SK-N-SH treated with all-trans-retinoic acid at 6 μM for 48 hours (cell line): ENCODE data around the gene PAMR1.

ENCODE experiments used
- ATAC-seq: fragments of 200-7000 bp; cut with Tn5 transposase; 3 replicates; pipeline ENCODE4 v1.9.1; 2020; ENCODE audit warnings: mild to moderate bottlenecking, moderate library complexity
- ARNTL ChIP-seq: fragments of 450-650 bp; formaldehyde crosslinking; IDR thresholded peaks from 2 replicates; pipeline ENCODE4 v1.5.0; 2020; ENCODE audit warnings: low read depth, mild to moderate bottlenecking, moderate library complexity, borderline replicate concordance
- BACH2 ChIP-seq: fragments of 250-450 bp; sonication (Bioruptor Pico); IDR thresholded peaks from 2 replicates; pipeline ENCODE4 v1.9.0; 2021; ENCODE audit warnings: mild to moderate bottlenecking, borderline replicate concordance
- CSDC2 ChIP-seq: fragments of 250-450 bp; sonication (Bioruptor Pico); IDR thresholded peaks from 2 replicates; pipeline ENCODE4 v1.5.0; 2020; ENCODE audit warnings: mild to moderate bottlenecking, moderate library complexity
- ESRRG ChIP-seq: fragments of 250-450 bp; sonication (Bioruptor Pico); IDR thresholded peaks from 2 replicates; pipeline ENCODE4 v1.6.1; 2021; ENCODE audit warnings: mild to moderate bottlenecking
- GLIS3 ChIP-seq: fragments of 250-450 bp; sonication (Bioruptor Pico); IDR thresholded peaks from 2 replicates; pipeline ENCODE4 v1.5.0; 2020; ENCODE audit warnings: mild to moderate bottlenecking, moderate library complexity
- ISL1 ChIP-seq: fragments of 250-450 bp; sonication (Bioruptor Pico); IDR thresholded peaks from 2 replicates; pipeline ENCODE4 v2.1.2; 2022; ENCODE audit warnings: mild to moderate bottlenecking, moderate library complexity
- OSR1 ChIP-seq: fragments of 250-450 bp; sonication (Bioruptor Pico); IDR thresholded peaks from 2 replicates; pipeline ENCODE4 v1.8.0; 2022; ENCODE audit warnings: moderate library complexity, mild to moderate bottlenecking, inconsistent platforms
- RARB ChIP-seq: fragments of 250-450 bp; sonication (Bioruptor Pico); IDR thresholded peaks from 2 replicates; pipeline ENCODE4 v1.8.0; 2021; ENCODE audit warnings: mild to moderate bottlenecking, moderate library complexity
- SNAI2 ChIP-seq: fragments of 250-450 bp; sonication (Bioruptor Pico); IDR thresholded peaks from 2 replicates; pipeline ENCODE4 v1.5.0; 2020; ENCODE audit warnings: mild to moderate bottlenecking, moderate library complexity
- TCF4 ChIP-seq: fragments of 250-450 bp; sonication (Bioruptor Pico); IDR thresholded peaks from 2 replicates; pipeline ENCODE4 v1.8.0; 2021; ENCODE audit warnings: mild to moderate bottlenecking, moderate library complexity, borderline replicate concordance
- TOX ChIP-seq: fragments of 250-450 bp; sonication (Bioruptor Pico); IDR thresholded peaks from 2 replicates; pipeline ENCODE4 v1.8.0; 2021; ENCODE audit warnings: mild to moderate bottlenecking, moderate library complexity, borderline replicate concordance
- ZC3H10 ChIP-seq: fragments of 250-450 bp; sonication (Bioruptor Pico); IDR thresholded peaks from 2 replicates; pipeline ENCODE4 v1.5.1; 2021; ENCODE audit warnings: mild to moderate bottlenecking, moderate library complexity
- ZFP3 ChIP-seq: fragments of 250-450 bp; sonication (Bioruptor Pico); IDR thresholded peaks from 2 replicates; pipeline ENCODE4 v1.5.0; 2020; ENCODE audit warnings: mild to moderate bottlenecking, moderate library complexity
- ZFP30 ChIP-seq: fragments of 450-650 bp; formaldehyde crosslinking; IDR thresholded peaks from 2 replicates; pipeline ENCODE4 v1.5.0; 2022; ENCODE audit warnings: mild to moderate bottlenecking, moderate library complexity
- ZNF565 ChIP-seq: fragments of 450-650 bp; formaldehyde crosslinking; conservative IDR thresholded peaks from 2 replicates; pipeline ENCODE4 v1.5.0; 2020; ENCODE audit warnings: low read depth, mild to moderate bottlenecking, moderate library complexity
- ZNF70 ChIP-seq: fragments of 450-650 bp; formaldehyde crosslinking; IDR thresholded peaks from 2 replicates; pipeline ENCODE4 v1.5.0; 2020; ENCODE audit warnings: mild to moderate bottlenecking, moderate library complexity
- TF ChIP-seq, protein P1 (sequence below): fragments of 250-450 bp; sonication (Bioruptor Pico); IDR thresholded peaks from 2 replicates; pipeline ENCODE4 v1.5.0; 2020; ENCODE audit warnings: mild to moderate bottlenecking, moderate library complexity
- TF ChIP-seq, protein P2 (sequence below): fragments of 250-450 bp; sonication (Bioruptor Pico); IDR thresholded peaks from 2 replicates; pipeline ENCODE4 v1.5.1; 2020; ENCODE audit warnings: low read depth, mild to moderate bottlenecking, moderate library complexity
- TF ChIP-seq, protein P3 (sequence below): fragments of 250-450 bp; sonication (Bioruptor Pico); IDR thresholded peaks from 2 replicates; pipeline ENCODE4 v1.5.1; 2021; ENCODE audit warnings: mild to moderate bottlenecking, moderate library complexity
- TF ChIP-seq, protein P4 (sequence below): fragments of 250-450 bp; sonication (Bioruptor Pico); IDR thresholded peaks from 2 replicates; pipeline ENCODE4 v1.8.0; 2020; ENCODE audit warnings: mild to moderate bottlenecking, moderate library complexity, borderline replicate concordance

Gene PAMR1

GRCh38 chr11:35520376-35520775 lies 5.0 kb downstream of the PAMR1 start:
- ATAC-seq = no peak
- no peak for TF ChIP-seq ZNF70 (CRISPR knock-in tag)
- TF ChIP-seq ZNF565 = no peak
- TF ChIP-seq, protein P1, sequence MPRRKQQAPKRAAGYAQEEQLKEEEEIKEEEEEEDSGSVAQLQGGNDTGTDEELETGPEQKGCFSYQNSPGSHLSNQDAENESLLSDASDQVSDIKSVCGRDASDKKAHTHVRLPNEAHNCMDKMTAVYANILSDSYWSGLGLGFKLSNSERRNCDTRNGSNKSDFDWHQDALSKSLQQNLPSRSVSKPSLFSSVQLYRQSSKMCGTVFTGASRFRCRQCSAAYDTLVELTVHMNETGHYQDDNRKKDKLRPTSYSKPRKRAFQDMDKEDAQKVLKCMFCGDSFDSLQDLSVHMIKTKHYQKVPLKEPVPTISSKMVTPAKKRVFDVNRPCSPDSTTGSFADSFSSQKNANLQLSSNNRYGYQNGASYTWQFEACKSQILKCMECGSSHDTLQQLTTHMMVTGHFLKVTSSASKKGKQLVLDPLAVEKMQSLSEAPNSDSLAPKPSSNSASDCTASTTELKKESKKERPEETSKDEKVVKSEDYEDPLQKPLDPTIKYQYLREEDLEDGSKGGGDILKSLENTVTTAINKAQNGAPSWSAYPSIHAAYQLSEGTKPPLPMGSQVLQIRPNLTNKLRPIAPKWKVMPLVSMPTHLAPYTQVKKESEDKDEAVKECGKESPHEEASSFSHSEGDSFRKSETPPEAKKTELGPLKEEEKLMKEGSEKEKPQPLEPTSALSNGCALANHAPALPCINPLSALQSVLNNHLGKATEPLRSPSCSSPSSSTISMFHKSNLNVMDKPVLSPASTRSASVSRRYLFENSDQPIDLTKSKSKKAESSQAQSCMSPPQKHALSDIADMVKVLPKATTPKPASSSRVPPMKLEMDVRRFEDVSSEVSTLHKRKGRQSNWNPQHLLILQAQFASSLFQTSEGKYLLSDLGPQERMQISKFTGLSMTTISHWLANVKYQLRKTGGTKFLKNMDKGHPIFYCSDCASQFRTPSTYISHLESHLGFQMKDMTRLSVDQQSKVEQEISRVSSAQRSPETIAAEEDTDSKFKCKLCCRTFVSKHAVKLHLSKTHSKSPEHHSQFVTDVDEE = no peak
- no peak for TF ChIP-seq TOX (CRISPR knock-in tag)
- no peak for TF ChIP-seq ISL1 (CRISPR knock-in tag)
- no peak for TF ChIP-seq ARNTL (CRISPR knock-in tag)
- TF ChIP-seq RARB (CRISPR knock-in tag) = no peak
- no peak for TF ChIP-seq SNAI2 (CRISPR knock-in tag)
- TF ChIP-seq, protein P2, sequence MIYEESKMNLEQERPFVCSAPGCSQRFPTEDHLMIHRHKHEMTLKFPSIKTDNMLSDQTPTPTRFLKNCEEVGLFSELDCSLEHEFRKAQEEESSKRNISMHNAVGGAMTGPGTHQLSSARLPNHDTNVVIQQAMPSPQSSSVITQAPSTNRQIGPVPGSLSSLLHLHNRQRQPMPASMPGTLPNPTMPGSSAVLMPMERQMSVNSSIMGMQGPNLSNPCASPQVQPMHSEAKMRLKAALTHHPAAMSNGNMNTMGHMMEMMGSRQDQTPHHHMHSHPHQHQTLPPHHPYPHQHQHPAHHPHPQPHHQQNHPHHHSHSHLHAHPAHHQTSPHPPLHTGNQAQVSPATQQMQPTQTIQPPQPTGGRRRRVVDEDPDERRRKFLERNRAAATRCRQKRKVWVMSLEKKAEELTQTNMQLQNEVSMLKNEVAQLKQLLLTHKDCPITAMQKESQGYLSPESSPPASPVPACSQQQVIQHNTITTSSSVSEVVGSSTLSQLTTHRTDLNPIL (CRISPR knock-in tag) = no peak
- TF ChIP-seq, all 23 proteins: peak for 0

DNA sequence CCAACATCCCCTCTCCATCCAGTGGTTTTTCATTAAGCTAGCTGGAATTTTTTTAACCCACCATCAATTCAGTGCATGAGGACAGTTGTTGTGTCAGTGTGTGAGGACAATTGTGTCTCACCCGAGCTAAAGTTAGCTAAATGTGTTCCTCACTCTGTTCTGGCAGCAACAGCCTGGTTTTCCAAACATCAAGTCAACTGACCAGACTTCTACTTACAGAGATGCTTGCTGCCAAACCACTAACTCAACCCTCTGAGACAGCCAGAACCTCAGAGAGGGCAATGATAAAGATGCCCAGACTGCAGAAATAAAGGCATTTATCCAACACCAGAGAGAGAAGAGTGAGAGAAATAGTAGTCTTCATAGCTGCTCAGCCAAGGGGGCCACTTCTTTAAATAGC lies 6.7 kb downstream of the PAMR1 start:
- ATAC-seq = no peak
- TF ChIP-seq, protein P3, sequence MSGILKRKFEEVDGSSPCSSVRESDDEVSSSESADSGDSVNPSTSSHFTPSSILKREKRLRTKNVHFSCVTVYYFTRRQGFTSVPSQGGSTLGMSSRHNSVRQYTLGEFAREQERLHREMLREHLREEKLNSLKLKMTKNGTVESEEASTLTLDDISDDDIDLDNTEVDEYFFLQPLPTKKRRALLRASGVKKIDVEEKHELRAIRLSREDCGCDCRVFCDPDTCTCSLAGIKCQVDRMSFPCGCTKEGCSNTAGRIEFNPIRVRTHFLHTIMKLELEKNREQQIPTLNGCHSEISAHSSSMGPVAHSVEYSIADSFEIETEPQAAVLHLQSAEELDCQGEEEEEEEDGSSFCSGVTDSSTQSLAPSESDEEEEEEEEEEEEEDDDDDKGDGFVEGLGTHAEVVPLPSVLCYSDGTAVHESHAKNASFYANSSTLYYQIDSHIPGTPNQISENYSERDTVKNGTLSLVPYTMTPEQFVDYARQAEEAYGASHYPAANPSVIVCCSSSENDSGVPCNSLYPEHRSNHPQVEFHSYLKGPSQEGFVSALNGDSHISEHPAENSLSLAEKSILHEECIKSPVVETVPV (CRISPR knock-in tag) = no peak

- no peak for ATAC-seq
- TF ChIP-seq TCF4 (CRISPR knock-in tag) (no peak), OSR1 (CRISPR knock-in tag) (no peak), ZFP3 (CRISPR knock-in tag) (no peak), ZFP30 (CRISPR knock-in tag) (no peak), ISL1 (CRISPR knock-in tag) (no peak), GLIS3 (CRISPR knock-in tag) (no peak), SNAI2 (CRISPR knock-in tag) (no peak), CSDC2 (no peak), ARNTL (CRISPR knock-in tag) (no peak), ESRRG (CRISPR knock-in tag) (no peak), ZC3H10 (CRISPR knock-in tag) (no peak), TOX (CRISPR knock-in tag) (no peak), BACH2 (CRISPR knock-in tag) (no peak)
- TF ChIP-seq, protein P2 (CRISPR knock-in tag) = no peak
- TF ChIP-seq, protein P4, sequence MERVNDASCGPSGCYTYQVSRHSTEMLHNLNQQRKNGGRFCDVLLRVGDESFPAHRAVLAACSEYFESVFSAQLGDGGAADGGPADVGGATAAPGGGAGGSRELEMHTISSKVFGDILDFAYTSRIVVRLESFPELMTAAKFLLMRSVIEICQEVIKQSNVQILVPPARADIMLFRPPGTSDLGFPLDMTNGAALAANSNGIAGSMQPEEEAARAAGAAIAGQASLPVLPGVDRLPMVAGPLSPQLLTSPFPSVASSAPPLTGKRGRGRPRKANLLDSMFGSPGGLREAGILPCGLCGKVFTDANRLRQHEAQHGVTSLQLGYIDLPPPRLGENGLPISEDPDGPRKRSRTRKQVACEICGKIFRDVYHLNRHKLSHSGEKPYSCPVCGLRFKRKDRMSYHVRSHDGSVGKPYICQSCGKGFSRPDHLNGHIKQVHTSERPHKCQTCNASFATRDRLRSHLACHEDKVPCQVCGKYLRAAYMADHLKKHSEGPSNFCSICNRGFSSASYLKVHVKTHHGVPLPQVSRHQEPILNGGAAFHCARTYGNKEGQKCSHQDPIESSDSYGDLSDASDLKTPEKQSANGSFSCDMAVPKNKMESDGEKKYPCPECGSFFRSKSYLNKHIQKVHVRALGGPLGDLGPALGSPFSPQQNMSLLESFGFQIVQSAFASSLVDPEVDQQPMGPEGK (CRISPR knock-in tag) = no peak
- TF ChIP-seq, protein P1 = no peak
These were observed 7.9 kb downstream of the PAMR1 start for GRCh38 chr11:35517481-35517880.
